SIG-M5 treated with dmso at 0.1 percent for 504 hours (cell line): ENCODE data around the gene GPR18.

Experiments used
- DNase-seq: peaks from one replicate; lab custom pipeline; 2025; ENCODE audit not compliant: unreplicated experiment; lab: John Stamatoyannopoulos, UW

Gene GPR18

DNA sequence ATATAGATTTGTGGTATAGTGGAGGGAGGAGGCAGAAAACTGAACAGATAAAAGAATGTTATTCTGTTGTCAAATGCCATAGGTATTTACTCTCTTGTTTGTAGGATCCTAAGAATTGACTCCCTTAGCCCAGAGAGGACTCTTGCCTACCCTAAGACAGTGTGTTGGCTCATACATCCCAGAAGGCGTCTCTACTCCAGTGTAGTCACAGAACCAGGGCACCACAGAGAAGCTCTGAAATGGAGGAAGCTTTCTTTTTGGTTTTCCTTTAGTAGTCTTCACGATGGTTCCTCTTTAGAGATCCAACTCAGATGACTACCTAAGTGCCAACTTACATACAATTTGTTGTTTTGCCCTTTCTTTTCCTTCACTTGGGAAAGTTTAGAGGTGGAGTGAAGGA lies 35.0 kb upstream of the GPR18 start:
- DNase-seq, result peak; percentile 22

GRCh38 chr13:99290894-99291293 lies 32.7 kb upstream of the GPR18 start:
- no peak for DNase-seq

GRCh38 chr13:99289674-99290337 lies 31.6 kb upstream of the GPR18 start:
- DNase-seq, result no peak

DNA sequence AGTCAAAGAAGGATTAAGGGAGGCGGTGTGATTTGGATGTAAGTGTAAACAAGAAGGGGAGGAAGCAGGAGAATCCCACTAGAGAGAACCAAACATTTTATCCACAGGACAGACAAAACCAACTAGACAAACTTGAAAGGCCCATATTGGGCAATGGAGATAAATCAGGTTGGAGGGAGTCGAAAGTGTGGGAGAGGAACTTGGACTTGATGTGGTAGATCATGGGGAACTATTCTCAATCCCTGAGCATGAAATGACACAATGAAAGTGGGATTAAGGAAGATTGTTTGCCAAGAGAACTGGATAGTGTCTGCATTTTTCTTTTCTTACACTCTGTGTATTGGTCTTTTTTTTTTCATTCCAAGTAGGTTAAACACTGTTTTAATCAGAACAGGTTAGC lies 31.1 kb upstream of the GPR18 start:
- peak; percentile 46 for DNase-seq

GRCh38 chr13:99288089-99288488 lies 29.9 kb upstream of the GPR18 start:
- DNase-seq, result peak; percentile 34

DNA sequence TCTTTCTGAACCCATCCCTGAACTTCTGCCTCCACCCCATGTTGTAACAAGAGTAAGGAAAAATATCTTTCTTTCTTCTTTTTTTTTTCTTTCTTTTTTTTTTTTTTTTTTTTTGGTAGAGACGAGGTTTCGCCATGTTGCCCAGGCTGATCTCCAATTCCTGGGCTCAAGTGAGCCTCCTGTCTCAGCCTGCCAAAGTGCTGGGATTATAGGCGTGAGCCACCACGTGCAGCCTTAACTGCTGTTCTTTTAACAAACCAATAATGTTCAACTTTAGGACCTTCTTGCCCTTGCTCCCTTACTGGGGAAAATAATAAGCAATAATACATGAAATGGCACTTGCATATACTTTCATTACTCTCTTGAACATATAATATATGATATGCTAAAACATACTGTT lies 29.4 kb upstream of the GPR18 start:
- no peak for DNase-seq

DNA sequence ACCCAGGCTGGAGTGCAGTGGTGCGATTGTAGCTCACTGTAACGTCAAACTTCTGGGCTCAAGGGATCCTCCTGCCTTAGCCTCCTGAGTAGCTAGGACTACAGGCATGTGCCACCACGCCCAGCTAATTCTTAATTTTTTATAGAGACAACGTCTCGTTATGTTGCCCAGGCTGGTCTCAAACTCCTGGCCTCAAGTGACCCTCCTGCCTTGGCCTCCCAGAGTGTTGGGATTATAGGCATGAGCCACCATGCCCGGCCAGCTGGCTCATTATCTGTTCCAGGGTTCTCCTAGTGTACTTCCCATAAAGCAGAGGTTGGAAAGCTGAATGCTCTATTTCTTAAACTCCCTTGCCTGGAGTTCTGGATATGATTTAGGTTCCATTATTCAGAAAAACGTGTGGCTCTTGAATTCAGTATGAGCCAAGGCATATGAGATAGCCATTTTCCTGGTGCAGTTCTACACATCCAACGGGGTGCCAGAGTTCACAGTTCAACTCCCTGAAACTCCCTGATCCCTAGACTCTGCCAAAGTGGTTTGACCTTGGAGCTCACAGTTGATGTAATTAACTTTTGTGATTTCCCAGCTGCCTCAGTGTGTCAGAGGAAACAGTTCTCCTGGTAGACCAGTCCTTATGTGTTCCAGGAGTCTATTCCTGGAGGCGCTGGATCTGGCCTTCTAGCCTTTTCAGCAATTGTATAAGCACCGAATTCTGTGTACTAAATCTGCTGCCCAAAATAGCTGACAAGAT lies 27.4 kb upstream of the GPR18 start:
- DNase-seq, result no peak

- DNase-seq, result peak; percentile 83
These were observed 24.4 kb upstream of the GPR18 start for GRCh38 chr13:99282264-99283231.

GRCh38 chr13:99281811-99282263 lies 23.7 kb upstream of the GPR18 start:
- peak; percentile 94 for DNase-seq

DNA sequence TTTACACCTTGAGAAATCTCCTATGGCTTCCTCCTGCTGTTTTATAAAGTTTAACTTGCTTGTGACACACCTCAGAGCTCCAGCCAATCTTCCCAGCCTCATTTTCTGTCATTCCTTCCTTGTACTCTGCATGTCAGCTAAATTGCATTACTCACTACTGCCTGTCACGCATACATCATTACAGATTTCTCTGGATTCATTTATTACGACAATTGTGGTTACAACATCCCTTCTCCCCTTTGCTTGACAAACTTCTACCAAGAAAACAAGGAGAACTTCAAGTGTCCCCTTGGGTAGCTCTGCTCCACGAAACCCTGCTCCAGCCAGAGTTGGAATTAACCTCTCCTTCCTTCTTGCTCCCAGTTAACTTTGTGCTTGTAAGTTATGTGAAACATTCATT lies 22.0 kb upstream of the GPR18 start:
- DNase-seq, result peak; percentile 82

DNA sequence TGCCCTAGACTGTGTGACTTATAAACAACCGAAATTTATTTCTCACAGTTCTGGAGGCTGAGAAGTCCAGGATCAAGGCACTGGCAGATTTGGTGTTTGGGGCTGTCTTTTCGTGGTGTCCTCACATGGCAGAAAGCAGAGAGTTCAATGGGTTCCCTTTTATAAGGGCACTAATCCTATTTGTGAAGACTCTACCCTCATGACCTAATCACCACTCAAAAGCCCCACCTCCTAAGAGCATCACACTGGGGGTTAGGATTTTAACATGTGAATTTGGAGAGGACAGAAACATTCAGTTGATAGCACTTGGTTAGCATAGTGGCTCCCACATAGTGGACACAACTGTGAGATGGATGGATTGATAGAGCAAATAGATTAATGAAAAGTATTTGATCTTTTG lies 21.5 kb upstream of the GPR18 start:
- peak; percentile 23 for DNase-seq

DNA sequence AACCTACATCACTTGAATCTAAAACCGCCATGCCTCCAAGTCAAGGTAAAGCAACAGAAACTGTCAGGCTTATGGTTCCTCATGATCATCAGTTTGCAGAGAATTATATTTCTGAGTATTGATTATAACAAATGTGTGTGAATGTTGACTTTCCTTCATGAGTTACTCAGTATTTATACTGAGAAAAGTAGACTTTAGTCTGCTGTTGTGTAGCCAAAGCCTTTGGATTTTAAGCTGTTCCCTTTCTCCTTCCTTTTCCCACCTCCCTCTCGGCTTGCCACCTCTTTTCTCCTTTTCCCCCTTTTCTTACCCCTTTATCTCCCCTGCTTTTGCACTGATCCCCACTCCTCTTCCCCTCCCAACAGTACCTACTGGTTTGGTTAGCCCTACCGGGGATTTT lies 20.7 kb upstream of the GPR18 start:
- no peak for DNase-seq

GRCh38 chr13:99278200-99278599 lies 20.0 kb upstream of the GPR18 start:
- peak; percentile 64 for DNase-seq

GRCh38 chr13:99277629-99278028 lies 19.4 kb upstream of the GPR18 start:
- DNase-seq, result peak; percentile 99

DNA sequence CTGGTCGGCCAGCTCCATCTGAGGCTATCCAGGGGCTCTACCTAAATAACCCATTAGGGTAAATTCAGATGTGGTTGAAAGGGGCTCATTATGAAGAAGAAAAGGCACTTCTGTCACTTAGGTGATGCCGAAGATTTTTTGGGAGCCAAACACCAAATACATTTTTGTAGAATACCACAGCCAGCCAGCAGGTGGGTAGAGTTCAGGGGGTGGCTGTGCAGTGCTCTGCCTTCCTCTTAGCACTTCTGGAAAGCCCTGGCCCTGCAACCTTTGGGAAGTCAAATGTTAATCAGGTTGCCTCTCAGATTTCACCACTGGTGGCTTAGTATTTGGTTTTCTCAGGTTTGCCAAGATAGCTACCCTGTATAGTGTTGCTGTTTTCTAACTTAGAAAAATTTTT lies 18.5 kb upstream of the GPR18 start:
- peak; percentile 33 for DNase-seq

- no peak for DNase-seq
These were observed 16.9 kb upstream of the GPR18 start for GRCh38 chr13:99275093-99275469.

GRCh38 chr13:99273128-99273527 lies 14.9 kb upstream of the GPR18 start:
- no peak for DNase-seq

- DNase-seq, result no peak
These were observed 14.3 kb upstream of the GPR18 start for GRCh38 chr13:99272481-99272880.

- DNase-seq, result no peak
These were observed 13.1 kb upstream of the GPR18 start for GRCh38 chr13:99271249-99271648.

DNA sequence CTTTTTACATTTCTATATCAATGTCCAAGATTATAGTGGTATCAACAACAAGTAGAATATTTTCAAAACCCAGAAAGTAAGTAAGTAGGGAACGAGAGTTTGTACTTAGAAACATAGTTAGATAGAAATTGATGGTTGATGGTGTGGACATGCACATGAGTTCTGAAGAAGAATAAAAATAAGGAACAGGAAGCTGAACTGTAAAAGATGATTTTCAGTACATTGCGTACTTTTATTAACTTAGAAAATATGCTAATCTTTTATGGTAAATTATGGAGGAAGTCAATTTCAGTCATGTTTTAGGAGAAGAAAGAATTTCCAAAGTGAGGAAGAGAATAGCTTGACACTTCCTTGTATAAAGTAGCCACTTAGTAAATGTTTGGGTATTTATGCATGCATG lies 12.3 kb upstream of the GPR18 start:
- no peak for DNase-seq

DNA sequence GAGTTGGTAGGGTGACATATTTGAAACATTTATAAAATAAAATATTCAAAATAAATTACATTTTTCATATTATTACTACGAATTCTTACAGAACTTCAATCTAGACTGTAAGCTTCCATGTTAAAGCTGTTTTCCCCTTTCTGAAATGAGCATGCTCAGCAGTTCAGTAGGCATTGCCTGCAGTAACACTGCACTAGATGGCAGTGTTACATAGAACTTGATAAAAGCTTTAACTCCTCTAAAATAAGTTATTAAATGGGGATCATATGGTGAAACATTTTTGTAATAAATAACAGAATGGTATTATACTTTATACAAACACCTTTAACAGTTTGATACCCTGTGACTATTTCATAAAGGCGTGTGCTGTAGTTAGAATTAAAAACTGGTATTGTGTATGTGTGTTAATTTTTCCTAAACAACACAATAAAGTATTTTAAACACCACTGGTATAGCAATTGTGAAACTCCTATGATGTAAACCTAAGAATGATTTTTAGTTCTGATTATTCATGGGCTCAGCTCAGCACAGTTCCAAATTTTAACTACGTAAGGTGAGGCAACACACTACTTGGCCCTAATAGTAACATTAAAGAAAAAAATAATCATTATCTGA lies 11.6 kb upstream of the GPR18 start:
- DNase-seq, result peak; percentile 65
